GM18870 (cell line): ENCODE data around the gene GPNMB.
"Not testable (repeated sequence)": the region's sequence is repeated elsewhere in the genome, so short reads cannot be mapped to it uniquely, and the experiment has no call there.

Experiments
- ATAC-seq: cut with Tn5 transposase; IDR thresholded peaks from one replicate; pipeline ENCODE4 v1.9.1; 2021; ENCODE audit warnings: moderate library complexity; ENCODE audit not compliant: unreplicated experiment

Gene GPNMB

DNA sequence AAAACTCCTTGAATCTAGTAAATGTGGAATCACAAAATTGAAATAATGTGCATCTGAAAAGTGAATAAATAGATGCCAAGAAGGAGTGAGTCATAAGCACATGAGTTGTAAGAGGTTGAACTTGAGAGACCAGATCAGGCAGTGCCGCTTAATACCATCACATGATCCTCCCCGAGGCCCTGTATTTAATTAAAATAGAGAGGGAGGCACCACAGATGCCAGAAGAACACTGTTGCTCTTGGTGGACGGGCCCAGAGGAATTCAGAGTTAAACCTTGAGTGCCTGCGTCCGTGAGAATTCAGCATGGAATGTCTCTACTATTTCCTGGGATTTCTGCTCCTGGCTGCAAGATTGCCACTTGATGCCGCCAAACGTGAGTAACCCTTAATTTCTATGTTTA is at the start of gene GPNMB:
GPNMB (plus strand) TSS at position 221 of the 400 bp plus-strand sequence; CDS start at position 304, 83 bp downstream.
- no peak for ATAC-seq

DNA sequence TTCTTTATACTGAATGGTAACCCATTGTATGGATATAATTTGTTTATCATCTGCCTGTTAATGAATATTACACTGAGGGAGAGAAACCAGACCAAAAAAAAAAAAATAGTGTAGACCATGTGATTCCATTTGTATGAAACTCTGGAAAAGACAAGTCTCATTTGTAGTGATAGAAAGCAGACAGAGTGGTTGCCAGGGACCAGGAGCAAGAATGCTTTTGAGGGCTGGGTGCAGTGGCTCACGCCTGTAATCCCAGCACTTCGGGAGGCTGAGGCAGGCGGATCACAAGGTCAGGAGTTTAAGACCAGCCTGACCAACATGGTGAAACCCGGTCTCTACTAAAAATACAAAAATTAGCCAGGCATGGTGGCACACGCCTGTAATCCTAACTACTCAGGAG is 48.8 kb upstream of the GPNMB start:
- not testable (repeated sequence) for ATAC-seq

DNA sequence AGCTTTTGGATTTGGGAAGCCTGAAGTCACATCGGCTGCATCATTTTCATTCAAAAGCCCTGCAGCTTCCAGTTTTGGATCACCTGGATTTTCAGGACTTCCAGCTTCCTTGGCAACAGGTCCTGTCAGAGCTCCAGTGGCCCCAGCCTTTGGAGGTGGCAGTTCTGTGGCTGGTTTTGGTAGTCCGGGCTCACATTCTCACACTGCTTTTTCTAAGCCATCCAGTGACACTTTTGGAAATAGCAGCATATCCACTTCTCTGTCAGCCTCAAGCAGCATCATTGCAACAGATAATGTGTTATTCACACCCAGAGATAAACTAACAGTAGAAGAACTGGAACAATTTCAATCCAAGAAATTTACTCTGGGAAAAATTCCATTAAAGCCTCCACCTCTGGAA is 46.2 kb upstream of the GPNMB start:
- no peak for ATAC-seq

DNA sequence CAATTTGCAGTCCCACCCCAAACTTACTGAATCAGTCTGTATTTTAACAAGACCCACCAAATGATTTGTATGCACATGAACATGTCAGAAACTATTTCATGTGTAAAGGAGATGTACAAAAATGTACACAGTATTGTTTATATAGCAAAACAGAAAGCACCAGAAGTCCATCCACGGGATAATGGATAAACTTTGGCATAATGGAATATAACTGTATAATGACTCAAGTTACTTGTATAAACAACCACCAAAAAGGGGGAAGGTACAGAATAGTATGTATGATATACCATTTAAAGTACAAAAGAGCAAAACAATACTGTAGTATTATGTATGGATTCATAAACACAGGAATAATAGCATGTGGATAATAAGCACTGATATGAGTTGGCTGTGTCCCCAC is 42.3 kb upstream of the GPNMB start:
- ATAC-seq = no peak

DNA sequence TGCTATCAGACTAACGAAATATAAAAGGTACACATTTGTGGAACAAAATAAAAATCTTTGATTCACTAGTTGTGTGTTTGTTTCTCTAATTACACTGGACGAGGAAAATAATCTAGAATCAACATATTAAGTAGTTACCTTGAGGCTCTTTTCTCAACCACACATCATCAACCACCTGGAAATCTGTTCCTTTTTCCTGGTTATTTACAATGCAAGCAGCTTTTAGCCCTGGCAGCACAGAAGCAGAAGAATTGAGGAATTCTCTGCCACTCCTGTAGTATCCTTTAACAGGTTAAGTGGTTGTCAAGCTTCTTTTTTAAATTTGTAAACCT is 41.0 kb upstream of the GPNMB start:
- no peak for ATAC-seq

DNA sequence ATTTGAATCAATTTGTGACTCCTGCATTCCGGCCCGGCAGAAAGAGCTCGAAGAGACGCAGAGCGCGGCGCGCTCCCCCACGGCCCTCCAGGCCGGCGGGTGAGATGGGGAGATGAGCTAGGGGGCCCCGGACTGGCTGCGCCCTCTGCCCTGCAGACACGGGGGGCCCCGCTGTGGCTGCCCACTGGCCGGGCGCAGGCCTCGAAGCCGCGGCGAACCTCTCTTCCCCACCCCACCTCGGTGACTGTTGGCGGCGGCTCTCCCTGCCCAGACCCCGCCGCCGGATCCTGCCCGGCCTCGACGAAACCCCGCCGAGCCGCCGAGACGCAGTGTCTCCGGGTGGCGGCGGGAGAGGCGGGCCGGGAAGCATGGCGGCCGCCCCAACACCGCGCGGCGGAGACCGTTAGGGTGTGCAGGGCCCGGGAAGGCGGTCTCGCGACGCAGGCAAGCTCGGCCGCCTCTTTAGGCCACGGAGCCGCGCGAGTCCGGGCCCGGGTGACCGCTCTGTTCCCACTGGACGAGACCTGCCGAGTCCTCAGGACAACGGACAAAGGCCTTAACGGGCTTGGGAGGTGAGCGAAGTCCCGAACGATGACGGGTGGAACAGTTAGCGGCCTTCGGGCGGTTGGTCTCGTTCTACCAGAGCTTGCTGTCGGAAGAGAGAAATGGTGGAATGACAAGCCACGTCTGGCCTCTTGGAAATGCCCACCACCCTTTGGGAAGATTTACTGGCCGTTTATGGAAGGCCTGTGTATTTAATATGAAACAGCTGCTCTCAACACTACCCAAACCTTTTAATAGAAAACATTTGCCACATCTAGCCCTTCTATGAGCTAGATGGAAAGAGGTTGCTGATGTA is 40.4 kb upstream of the GPNMB start:
- ATAC-seq = no peak

DNA sequence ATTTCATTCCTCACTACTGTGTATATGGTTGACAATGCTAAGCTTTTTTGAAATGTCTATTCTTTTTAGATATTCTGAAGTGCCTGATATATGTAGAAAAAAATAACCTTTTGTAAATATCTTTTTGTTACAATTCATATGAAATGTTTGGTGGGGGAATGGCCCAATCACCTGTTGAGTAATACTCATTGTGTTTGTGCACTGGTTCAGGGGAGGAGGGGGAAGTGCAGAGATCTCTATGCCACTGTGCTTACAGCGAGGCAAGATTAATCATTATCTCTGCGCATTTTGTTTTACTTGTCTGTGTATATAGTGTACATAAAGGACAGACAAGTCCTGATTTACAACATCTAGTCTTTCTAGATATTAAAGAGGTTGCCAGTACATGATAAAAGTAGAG is 39.6 kb upstream of the GPNMB start:
- ATAC-seq = no peak

DNA sequence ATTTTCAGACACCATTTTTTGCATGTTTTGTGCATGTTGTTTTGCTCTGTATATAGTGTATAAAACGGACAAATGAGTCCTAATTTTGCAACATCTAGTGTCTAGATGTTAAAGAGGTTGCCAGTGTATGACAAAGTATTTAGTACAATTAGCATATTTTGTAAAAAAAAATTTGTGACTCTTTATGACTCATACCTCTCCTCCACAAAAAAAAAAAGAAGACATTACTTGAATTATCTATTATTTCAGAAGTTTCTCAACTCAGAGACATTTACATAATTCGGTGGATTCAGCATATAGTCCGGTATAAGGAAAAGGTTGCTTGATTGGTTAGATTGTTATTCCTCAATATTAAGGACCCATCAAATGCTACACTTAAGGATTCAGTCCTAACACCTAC is 38.7 kb upstream of the GPNMB start:
- no peak for ATAC-seq

DNA sequence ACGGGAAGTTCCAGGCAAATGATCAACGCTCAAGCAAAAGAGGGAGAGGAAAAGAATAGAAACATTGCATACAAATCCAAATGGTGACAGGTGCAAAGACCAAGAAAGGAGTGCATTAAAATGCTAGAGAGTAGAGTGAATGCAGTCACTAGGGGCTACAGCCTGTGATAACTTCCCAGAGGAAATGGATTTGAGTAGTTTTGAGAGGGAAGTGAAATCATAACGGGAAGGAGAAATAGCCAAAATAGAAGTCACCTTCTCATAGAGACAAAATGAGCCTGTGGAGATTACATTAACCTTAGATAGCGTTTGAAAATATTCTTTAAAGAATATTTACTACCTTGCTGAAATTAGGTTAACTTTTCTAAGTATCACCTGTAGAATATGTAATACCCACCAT is 38.3 kb upstream of the GPNMB start:
- no peak for ATAC-seq

DNA sequence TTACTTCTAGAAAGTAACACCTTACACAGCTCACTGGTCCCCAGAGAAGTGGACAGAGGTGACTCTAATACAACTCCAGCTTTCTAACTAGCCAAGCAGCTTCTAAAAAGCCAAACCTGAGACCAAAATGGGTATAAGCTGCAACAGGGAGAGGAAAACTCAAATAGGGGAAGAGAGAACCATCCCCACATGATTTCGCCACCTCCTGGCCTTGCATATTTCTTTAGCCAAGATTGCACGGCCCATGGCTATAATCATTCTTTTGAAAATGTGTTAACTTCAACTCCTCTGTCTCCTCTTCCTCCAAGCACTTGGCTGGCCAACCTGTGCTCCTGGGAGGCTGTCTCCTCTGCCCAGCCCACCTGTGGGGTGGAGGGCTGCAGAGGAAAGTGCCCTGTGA is 36.1 kb upstream of the GPNMB start:
- ATAC-seq = no peak

DNA sequence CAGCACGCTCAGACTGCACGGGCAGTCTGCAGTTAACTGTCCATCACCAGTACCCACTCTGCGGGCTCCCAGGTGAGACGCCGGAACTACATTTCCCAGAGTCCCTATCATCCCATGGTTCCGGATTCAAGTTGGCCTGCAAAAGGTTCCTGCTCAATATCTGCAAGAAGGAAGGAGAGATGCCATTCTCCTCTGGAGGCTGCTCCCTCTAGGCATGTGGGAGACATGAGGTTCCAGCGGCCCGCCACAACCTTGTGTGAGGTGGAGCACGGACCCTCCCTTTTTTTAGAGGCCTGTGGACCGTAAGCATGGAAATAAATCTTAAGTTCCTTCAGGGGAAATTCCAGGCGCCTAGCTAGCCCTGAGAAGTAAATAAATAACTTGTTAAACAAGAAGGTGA is 35.0 kb upstream of the GPNMB start:
- ATAC-seq = no peak

DNA sequence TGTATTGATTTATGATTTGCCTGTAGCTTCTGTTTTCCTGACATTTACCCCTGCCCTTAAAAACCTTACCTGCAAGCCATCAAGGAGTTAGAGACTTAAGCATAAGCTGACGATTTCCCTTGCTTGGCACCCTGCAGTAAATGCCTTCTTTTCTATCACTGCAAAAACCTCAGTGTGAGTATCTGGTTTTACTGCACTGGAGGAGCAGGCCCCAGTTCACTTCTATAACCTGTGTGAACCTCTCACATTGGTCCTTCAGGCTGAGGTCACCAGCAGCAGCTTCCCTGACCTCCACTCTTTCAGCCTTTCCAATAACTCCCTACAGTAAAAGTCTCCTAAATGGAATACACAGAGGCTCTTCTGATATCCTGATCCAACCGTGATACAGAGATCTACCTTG is 34.2 kb upstream of the GPNMB start:
- no peak for ATAC-seq

DNA sequence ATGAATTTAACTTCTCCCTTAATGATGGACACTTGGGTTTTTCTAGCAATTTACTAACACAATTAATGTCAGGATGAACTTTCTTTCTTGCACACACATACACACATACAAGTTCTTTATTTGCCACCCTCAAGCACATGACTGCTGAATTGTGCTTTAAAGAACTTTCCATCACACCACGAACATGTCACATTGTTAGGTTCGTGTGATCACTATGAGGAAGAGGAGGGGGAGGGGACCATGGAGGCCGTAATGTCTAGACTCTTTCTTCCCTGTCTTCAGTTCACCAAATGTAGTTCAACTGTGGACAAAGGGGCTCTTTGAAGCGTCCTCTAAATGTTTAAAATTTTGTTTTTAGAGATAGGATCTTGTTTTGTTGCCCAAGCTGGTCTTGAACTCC is 33.7 kb upstream of the GPNMB start:
- no peak for ATAC-seq

DNA sequence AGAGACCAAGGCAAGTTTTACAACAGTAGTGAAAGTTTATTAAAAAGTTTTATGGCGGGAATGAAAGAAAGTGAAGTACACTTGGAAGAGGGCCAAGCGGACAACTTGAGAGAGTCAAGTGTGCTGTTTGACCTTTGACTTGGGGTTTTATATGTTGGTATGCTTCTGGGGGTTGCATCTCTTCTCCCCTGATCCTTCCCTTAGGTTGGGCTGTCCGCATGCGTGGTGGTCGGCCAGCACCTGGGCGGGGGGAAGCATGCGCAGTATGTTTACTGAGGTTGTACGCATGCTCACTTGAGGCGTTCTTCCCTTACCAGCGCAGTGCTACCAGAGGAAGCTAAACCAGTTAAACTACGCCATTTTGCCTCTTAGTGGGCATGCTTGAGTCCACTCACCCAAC is 32.8 kb upstream of the GPNMB start:
- no peak for ATAC-seq

DNA sequence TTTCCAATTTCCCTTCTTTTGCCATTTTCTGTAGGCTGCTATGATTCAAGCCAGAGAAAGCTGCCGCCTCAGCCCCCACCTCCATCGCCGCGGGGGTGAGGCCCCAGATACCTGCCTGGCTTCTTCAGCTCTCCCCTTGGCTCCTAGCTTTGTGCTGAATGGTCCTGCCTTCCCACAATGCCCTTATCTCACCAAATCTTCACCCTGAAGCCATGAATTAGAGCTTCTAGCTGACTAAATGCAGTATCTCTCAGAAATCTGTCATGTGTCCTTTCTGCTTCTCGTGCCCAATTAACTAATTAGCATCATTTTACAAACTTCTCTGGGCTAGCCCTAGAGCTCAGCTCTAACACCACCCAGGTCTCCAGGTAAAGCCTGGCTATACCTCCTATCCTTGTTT is 32.2 kb upstream of the GPNMB start:
- no peak for ATAC-seq

DNA sequence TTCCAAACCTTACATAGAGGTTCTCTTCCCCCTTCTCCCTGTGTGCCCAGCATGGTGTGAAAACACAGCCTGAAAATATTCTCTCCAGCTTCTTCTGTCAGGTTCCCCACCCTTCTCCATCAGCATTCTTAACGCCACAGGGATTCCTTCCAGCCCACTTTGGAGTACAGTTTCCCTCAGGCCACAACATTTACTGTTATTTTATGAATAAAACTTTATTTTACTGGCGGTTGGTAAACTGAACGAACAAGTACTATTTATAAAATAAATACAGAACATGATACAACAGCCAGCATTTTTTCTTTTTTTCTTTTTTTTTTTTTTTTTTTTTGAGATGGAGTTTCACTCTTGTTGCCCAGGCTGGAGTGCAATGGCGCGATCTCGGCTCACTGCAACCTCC is 31.6 kb upstream of the GPNMB start:
- ATAC-seq = no peak

DNA sequence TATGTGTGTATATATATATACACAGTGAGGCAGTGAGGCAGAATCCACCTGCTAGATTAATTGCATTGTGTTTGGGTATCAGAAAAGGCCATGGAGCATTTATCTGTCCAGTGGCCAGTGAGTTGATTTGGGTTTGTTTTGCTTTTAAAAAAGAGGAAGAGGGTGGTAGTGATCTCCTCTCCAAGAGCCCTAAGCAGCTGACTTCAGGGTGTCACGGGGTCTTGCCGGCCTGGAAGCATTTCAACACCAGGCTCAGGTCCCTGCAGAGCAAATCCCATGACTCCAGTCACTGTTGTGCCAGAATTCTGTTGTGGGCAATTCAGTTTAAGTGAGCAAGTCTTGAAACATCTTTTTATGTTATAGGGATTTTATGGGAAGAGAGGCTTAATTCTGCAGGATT is 30.6 kb upstream of the GPNMB start:
- ATAC-seq = no peak

DNA sequence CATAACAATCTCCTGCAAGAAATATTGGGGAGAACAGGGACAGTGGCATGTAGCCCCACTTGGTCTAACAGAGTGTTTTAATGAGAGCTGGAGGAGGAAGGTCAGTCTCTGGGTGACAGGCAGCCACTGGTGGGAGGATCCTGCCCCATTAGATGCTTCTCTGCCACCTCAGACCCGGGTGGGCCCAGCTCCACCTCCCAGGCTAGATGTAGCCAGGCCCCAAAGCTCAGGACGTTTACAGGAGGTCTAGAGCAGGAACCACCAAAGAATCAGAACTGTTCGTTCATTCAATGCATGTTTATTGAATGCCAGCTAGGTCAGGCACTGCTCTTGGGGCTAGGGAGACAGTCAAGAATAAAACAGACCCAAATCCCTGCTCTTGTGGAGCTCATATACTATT is 28.4 kb upstream of the GPNMB start:
- no peak for ATAC-seq

DNA sequence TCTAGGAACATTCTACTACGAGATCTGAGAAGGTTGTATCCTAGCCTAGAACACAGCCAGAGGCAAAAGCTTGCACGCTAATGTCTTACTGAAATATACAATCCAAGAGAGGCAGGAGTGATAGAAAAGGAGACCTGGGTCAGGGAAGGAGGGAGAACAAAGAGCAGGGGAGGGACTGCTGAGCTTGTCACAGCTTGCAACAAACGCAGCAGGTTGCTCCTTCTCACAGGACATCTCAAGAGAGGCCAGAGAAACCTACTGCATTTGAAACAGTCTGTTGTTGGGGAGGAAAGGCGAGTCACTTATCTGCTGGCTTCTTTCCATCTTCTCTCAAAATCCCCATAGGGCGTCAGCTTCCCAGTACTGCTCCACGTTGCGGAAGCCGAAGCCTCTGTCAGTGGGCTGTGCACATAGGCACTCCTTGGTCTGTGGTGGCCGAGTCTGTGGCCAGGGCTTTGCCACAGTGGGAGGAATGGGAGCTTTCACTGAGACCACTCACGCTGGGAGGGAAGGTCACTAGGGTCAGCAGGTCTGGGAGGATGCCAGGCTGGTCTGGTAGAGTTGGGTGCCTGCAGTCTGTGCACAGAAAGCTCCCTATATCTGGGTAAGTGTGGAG is 25.8 kb upstream of the GPNMB start:
- ATAC-seq = no peak

DNA sequence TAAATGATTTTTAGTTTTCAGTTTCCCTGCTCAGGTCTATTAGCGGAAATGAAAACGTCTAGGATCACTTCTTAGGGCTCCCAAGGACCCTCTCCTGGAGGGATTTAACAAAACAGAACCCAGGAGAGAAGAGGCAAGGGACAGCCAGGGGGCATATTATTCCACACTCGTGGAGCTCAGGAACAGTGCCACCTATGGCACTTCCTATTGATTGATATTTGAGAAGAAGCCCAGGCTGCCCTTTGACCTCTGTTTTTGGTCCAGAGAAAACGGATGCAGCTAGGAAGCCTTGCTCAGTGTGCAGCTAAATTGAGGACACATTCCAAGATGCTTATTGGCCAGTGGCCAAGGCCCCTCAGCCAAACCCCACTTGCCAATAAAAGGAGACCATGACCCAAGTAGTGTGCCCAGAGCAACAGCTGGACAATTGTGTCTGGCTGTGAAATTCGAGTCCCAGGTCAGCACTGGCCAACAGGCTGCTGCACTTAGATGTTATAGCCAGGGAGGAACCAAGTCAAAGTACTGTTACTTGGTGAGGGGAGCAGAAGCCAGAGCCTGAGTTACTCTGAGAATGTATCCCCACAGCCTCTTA is 24.0 kb upstream of the GPNMB start:
- no peak for ATAC-seq

DNA sequence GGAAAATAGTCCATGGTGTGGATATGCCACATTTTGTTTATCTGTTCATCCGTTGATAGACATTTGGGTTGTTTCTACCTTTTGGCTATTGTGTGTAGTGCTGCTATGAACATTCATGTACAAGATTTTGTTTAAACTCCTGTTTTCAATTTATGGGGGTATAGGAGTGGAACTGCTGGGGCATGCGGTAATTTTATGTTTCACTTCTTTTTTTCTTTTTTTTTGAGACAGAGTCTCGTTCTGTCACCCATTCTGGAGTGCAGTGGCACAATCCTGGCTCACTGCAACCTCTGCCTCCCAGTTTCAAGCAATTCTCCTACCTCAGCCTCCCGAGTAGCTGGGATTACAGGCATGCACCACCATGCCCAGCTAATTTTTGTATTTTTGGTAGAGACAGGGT is 22.2 kb upstream of the GPNMB start:
- ATAC-seq = not testable (repeated sequence)

DNA sequence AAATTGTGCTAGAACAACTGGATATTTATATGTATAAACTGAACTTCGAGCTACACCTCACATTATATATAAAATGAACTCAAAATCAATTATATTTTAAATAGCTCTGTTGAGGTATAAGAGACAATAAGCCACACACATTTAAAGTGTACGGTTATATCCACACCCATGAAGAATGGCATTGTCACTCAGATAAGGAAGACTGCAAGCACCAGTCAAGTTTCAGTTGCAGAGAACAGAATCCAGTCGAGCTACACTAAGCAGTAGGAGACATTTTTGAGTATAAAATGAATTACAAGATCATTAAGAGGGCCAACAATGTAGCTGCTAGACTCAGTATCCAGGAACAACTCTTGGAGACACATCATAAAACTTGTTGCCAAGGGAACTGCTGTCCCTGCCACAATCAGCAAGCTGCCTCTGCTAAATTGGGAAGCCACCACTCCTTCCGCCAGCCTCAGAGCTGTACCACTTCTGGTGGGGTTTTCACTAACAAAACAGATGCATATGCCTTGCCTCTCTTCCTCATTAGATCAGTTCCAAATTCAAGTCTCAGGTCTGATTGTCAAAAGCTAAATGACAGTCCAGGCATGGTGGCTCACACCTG is 19.6 kb upstream of the GPNMB start:
- ATAC-seq = no peak
